ENCODE data around the gene CCIN. TPM values are rescaled to one million over a fixed set of nuclear protein-coding genes. Genes with fewer than 3 reads are reported as not detected.

Gene CCIN
- total and polyA plus RNA-seq, 2 of the 4 experiments (the other 2 are of a cell fraction), result 0.80 to 1.1 TPM

DNA sequence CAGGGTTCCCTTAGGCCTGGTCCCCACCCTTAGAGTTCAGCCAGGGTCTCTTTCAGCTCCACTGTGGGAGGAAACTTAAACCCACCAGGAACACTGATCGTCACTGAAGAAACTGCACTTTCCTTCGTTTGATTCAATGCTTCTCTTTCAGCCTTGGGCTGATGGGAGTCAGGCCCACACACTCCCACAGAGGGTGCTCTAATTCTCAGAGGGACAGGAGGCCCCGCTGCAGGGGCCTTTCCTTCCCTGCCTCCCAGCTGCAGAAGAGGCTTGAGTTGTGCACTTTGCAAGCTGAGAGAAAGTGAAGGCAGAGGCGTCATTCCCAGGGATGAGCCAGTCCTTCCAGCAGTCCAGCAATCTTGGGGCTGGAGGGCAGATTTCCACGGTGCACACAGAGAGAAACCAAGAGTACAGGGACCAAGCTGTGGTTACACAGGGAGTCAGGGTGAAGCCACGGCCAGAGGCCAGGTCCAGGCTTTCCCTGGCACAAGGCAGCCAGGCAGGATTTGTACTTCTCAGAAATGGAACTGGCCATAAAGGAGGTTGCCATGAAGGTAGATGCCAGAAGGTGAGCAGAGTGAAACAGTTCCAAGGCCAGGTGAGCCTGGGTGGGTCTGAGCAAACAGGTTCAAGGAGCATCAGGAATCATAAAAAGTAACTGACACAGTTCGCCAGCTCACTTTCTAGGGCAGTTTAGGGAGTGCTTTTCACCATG is 43.0 kb upstream of the CCIN start:
- H2BK120ac ChIP-seq (ENCODE audit: low read depth, low read length), result no peak overlapping the region
- TF ChIP-seq, protein P1, sequence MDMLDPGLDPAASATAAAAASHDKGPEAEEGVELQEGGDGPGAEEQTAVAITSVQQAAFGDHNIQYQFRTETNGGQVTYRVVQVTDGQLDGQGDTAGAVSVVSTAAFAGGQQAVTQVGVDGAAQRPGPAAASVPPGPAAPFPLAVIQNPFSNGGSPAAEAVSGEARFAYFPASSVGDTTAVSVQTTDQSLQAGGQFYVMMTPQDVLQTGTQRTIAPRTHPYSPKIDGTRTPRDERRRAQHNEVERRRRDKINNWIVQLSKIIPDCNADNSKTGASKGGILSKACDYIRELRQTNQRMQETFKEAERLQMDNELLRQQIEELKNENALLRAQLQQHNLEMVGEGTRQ (IDR thresholded peaks at IDR 0.05; ENCODE audit: low read depth, low read length), result no peak
- no peak for TF ChIP-seq RFX5 (IDR thresholded peaks at IDR 0.05; ENCODE audit: low read depth, low read length)
- TF ChIP-seq POLR2A (IDR thresholded peaks at IDR 0.05; ENCODE audit: low read depth, low read length), result no peak
- no peak for TF ChIP-seq RAD21 (IDR thresholded peaks at IDR 0.05; ENCODE audit: low read length)
- TF ChIP-seq FOS (IDR thresholded peaks at IDR 0.05; ENCODE audit: low read depth, low read length), result no peak
- TF ChIP-seq SMC3 (IDR thresholded peaks at IDR 0.05; ENCODE audit: low read depth, low read length), result no peak
- no peak for TF ChIP-seq ELK1 (IDR thresholded peaks at IDR 0.05; ENCODE audit: borderline replicate concordance, low read depth, low read length)
- TF ChIP-seq MAFK (IDR thresholded peaks at IDR 0.05; ENCODE audit: low read depth, low read length), result no peak
- TF ChIP-seq CHD1 (IDR thresholded peaks at IDR 0.05; ENCODE audit: low read depth, low read length), result no peak
- no peak for TF ChIP-seq RCOR1 (IDR thresholded peaks at IDR 0.05; ENCODE audit: insufficient replicate concordance, low read length)
- H2AK5ac ChIP-seq (ENCODE audit: low read depth, low read length), result no peak overlapping the region
- no peak overlapping the region for H3K23ac ChIP-seq (ENCODE audit: low read depth, low read length)
- no peak overlapping the region; the same call in 1 of the 2 replicates for H2BK20ac ChIP-seq (ENCODE audit: low read depth, low read length)
- no peaks in the 10 kb centered on the region for H3K4me1 ChIP-seq (ENCODE audit: control insufficient read depth, insufficient read depth, low read length)
- peaks cover 34% of the 10 kb centered on the region for H3K36me3 ChIP-seq (ENCODE audit: control insufficient read depth, insufficient read depth, low read length)
- no peak overlapping the region for H3K4me3 ChIP-seq (ENCODE audit: insufficient read depth, low read depth, low read length)
- ChIA-PET POLR2A (ENCODE audit: unreplicated experiment) (no interaction called here), CTCF (no interaction called here)
- H4K8ac ChIP-seq (ENCODE audit: low read depth in 2 of 2, low read length in 2 of 2), result no peak overlapping the region
- no TSS peak for BruUV-seq (replicated peaks)
- H3K4ac ChIP-seq (ENCODE audit: low read depth, low read length), result no peak overlapping the region
- dilution Hi-C loops (cut with HindIII; ENCODE audit: low sequenced_read_pairs, unreplicated experiment) (no loop called here), intact Hi-C loops (cut with micrococcal nuclease) (no loop called here), in situ Hi-C loops (cut with MboI; ENCODE audit: low sequenced_read_pairs) (no loop called here)
- 76% methylated on average over 4 of the region's 7 CpGs; no CpG with 5 or more reads in 1 of the 2 experiments for WGBS, 2 experiments (ENCODE audit: extremely low coverage in 2 of 2, insufficient read length in 1 of 2)
- H2BK5ac ChIP-seq (ENCODE audit: low read depth, low read length, poor library complexity, severe bottlenecking), result no peak overlapping the region
- DNase-seq (no peak), ATAC-seq (ENCODE audit: low read depth) (peak; percentile 21; the same call in 1 of the 2 replicates)
- H3K18ac ChIP-seq (ENCODE audit: low read depth, low read length), result no peak overlapping the region
- no peak overlapping the region for H4K5ac ChIP-seq (ENCODE audit: low read depth, low read length)
- H3K4me2 ChIP-seq (ENCODE audit: low read depth, low read length), result no peak overlapping the region
- no peaks in the 10 kb centered on the region for H3K27me3 ChIP-seq (ENCODE audit: control insufficient read depth, insufficient read depth, low read length)
- no peak overlapping the region for H2AK9ac ChIP-seq (replicated peaks; ENCODE audit: low read depth, low read length, poor library complexity)
- 0 out of 4 replicates have a peak, but pooled peaks cover 0 to 3% of the 10 kb centered on the region in 2 experiments for H3K79me1 ChIP-seq (ENCODE audit: low read depth in 1 of 2, low read length in 2 of 2)
- no peak overlapping the region for H3K9ac ChIP-seq (ENCODE audit: low read depth, low read length)
- H2AFZ ChIP-seq (replicated peaks; ENCODE audit: low read length, poor library complexity), result no peak overlapping the region
- no peaks in the 10 kb centered on the region; the same call in 1 of the 2 replicates for H3K9me1 ChIP-seq (ENCODE audit: insufficient read depth, low read length)
- no peaks in the 10 kb centered on the region for H4K20me1 ChIP-seq (ENCODE audit: insufficient read depth, low read length)
- no peaks in the 10 kb centered on the region for H3K9me3 ChIP-seq (ENCODE audit: control insufficient read depth, insufficient read depth, low read length)
- no peak overlapping the region for H3K14ac ChIP-seq (replicated peaks; ENCODE audit: low read depth, low read length)
- H2BK15ac ChIP-seq (ENCODE audit: low read depth, low read length), result no peak overlapping the region; the same call in 2 of the 3 replicates
- H3K56ac ChIP-seq (ENCODE audit: extremely low read depth, insufficient read depth, low read length), result no peak overlapping the region
- no peak overlapping the region for H4K91ac ChIP-seq (ENCODE audit: insufficient read depth, low read depth, low read length)
- no peak overlapping the region for H3K27ac ChIP-seq (ENCODE audit: insufficient read depth, low read length)
